Esophagus squamous epithelium (tissue), 4 donors: Measurements from ENCODE around the gene SMTNL2.

Source experiments
- POLR2A ChIP-seq, 4 donors: fragments of 450-650 bp; IDR thresholded peaks; one replicate each; pipeline ENCODE4 v1.6.1; 2017; ENCODE audit warnings: antibody characterized with exemption in 4 of 4, mild to moderate bottlenecking in 4 of 4, moderate library complexity in 3 of 4
- TF ChIP-seq, protein P1 (sequence below), 6 experiments: fragments of 450-650 bp in 4 of 6; fragments of 200-600 bp in 2 of 6; sonication (generic) in 2 of 6; IDR thresholded peaks; one replicate each; pipeline ENCODE4 v1.5.1; 2016 to 2019; ENCODE audit warnings: antibody characterized with exemption in 6 of 6, mild to moderate bottlenecking in 4 of 6, moderate library complexity in 4 of 6

DNA sequence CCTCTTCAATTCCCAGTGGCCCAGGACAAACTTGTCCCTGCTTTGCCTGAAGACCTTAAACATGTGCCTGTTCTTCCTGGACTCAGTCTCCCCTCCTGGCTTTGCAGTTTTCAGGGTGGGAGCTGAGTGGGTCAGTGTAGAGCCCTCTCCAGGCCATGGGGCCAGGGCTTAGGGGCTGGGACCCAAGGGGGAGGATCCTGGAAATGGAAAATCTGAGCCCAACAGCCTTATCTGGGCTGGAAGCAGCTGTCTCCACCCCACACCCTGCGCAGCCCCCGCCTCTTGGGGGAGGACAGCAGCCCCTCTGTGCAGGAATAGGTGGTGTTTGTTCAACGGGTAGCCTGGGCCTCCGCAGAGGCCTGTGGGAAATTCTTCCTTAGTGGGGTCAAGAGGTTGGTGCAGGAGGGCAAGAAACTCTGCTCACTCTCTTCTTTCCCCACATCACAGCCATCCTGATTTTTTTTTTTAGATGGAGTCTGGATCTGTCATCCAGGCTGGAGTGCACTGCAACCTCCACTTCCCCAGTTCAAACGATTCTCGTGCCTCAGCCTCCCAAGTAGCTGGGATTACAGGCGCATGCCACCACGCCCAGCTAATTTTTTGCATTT is 6.8 kb upstream of the SMTNL2 start:
- TF ChIP-seq POLR2A (IDR thresholded peaks at IDR 0.05): no peak
- TF ChIP-seq, protein P1, sequence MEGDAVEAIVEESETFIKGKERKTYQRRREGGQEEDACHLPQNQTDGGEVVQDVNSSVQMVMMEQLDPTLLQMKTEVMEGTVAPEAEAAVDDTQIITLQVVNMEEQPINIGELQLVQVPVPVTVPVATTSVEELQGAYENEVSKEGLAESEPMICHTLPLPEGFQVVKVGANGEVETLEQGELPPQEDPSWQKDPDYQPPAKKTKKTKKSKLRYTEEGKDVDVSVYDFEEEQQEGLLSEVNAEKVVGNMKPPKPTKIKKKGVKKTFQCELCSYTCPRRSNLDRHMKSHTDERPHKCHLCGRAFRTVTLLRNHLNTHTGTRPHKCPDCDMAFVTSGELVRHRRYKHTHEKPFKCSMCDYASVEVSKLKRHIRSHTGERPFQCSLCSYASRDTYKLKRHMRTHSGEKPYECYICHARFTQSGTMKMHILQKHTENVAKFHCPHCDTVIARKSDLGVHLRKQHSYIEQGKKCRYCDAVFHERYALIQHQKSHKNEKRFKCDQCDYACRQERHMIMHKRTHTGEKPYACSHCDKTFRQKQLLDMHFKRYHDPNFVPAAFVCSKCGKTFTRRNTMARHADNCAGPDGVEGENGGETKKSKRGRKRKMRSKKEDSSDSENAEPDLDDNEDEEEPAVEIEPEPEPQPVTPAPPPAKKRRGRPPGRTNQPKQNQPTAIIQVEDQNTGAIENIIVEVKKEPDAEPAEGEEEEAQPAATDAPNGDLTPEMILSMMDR (IDR thresholded peaks at IDR 0.05): no peak
